ENCODE measurements around the gene SKAP1. TPM values are rescaled to one million over a fixed set of nuclear protein-coding genes. Genes with fewer than 3 reads are reported as not detected.
"Not testable (repeated sequence)": the region's sequence is repeated elsewhere in the genome, so short reads cannot be mapped to it uniquely, and the experiment has no call there.

SKAP1 gene
- total RNA-seq, 4 donors from 2014 or later, result 1.2 to 6.4 (median 4.9) TPM; not detected in 1

GRCh38 chr17:48363161-48363560 is 66.9 kb downstream of the SKAP1 start:
- Histone ChIP-seq H3K27ac (no peak overlapping the region), H3K27me3 (peaks cover 44% of the 10 kb centered on the region), H3K4me1 (no peaks in the 10 kb centered on the region), H3K9me3 (no peaks in the 10 kb centered on the region), H3K4me3 (no peak overlapping the region), H3K36me3 (no peaks in the 10 kb centered on the region)
- 30 to 57% methylated on average over 1 of the region's 1 CpG for WGBS, 2 donors (ENCODE audit: low coverage in 1 of 2)
- intact Hi-C loops (cut with DNase I; ENCODE audit: low total_unique reads), result no loop called here
- no peak for TF ChIP-seq EP300 (IDR thresholded peaks at IDR 0.05; ENCODE audit: low read depth)
- TF ChIP-seq POLR2A (IDR thresholded peaks at IDR 0.05), result no peak
- in situ Hi-C loops (cut with MboI; ENCODE audit: low pct_ligation_motif_present in 1 of 4, low pct_unique_long_range_greater_than_20kb in 1 of 4, low sequenced_read_pairs in 3 of 4), result no loop called here
- no peak for DNase-seq

- H3K4me1 ChIP-seq; DNase-seq; H3K36me3 ChIP-seq; H3K4me3 ChIP-seq; H3K27ac ChIP-seq; in situ Hi-C loops (cut with MboI; ENCODE audit: low pct_ligation_motif_present in 1 of 4, low pct_unique_long_range_greater_than_20kb in 1 of 4, low sequenced_read_pairs in 3 of 4); intact Hi-C loops (cut with DNase I; ENCODE audit: low total_unique reads); H3K9me3 ChIP-seq: not testable (repeated sequence)
- 82 to 83% methylated on average over 7 to 11 of the region's 11 CpGs for WGBS, 2 donors (ENCODE audit: low coverage in 1 of 2)
- peaks cover 40% of the 10 kb centered on the region for H3K27me3 ChIP-seq
Observed at GRCh38 chr17:48360861-48361633, 69.0 kb downstream of the SKAP1 start.

GRCh38 chr17:48357779-48358602 is 72.0 kb downstream of the SKAP1 start:
- 49 to 83% methylated on average over 1 of the region's 1 CpG for WGBS, 2 donors (ENCODE audit: low coverage in 1 of 2)
- Histone ChIP-seq H3K4me3 (no peak overlapping the region), H3K9me3 (no peaks in the 10 kb centered on the region), H3K36me3 (no peaks in the 10 kb centered on the region), H3K27me3 (peaks cover 36% of the 10 kb centered on the region), H3K27ac (no peak overlapping the region), H3K4me1 (no peaks in the 10 kb centered on the region)
- in situ Hi-C loops (cut with MboI; ENCODE audit: low pct_ligation_motif_present in 1 of 4, low pct_unique_long_range_greater_than_20kb in 1 of 4, low sequenced_read_pairs in 3 of 4) (no loop called here), intact Hi-C loops (cut with DNase I; ENCODE audit: low total_unique reads) (loop anchor here (10.0 kb wide), 1 partner anchor 97 kb away; no protein-coding TSS in a partner anchor)
- no peak for DNase-seq
- TF ChIP-seq CTCF (IDR thresholded peaks at IDR 0.05) (no peak), POLR2A (IDR thresholded peaks at IDR 0.05) (no peak), POLR2AphosphoS5 (IDR thresholded peaks at IDR 0.05) (no peak), EP300 (IDR thresholded peaks at IDR 0.05; ENCODE audit: low read depth) (no peak)

GRCh38 chr17:48356866-48357265 is 73.1 kb downstream of the SKAP1 start:
- Histone ChIP-seq H3K9me3 (no peaks in the 10 kb centered on the region), H3K36me3 (no peaks in the 10 kb centered on the region), H3K27me3 (peaks cover 33% of the 10 kb centered on the region), H3K4me1 (no peaks in the 10 kb centered on the region), H3K27ac (no peak overlapping the region), H3K4me3 (no peak overlapping the region)
- intact Hi-C loops (cut with DNase I; ENCODE audit: low total_unique reads) (loop anchor here (10.0 kb wide), 1 partner anchor 98 kb away; no protein-coding TSS in a partner anchor), in situ Hi-C loops (cut with MboI; ENCODE audit: low pct_ligation_motif_present in 1 of 4, low pct_unique_long_range_greater_than_20kb in 1 of 4, low sequenced_read_pairs in 3 of 4) (no loop called here)
- no peak for DNase-seq
- TF ChIP-seq EP300 (IDR thresholded peaks at IDR 0.05; ENCODE audit: low read depth), result no peak
- no peak for TF ChIP-seq POLR2A (IDR thresholded peaks at IDR 0.05)
- TF ChIP-seq CTCF (IDR thresholded peaks at IDR 0.05), result no peak
- TF ChIP-seq POLR2AphosphoS5 (IDR thresholded peaks at IDR 0.05), result no peak
- 90 to 100% methylated on average over 2 of the region's 2 CpGs for WGBS, 2 donors (ENCODE audit: low coverage in 1 of 2)

- H3K4me1 ChIP-seq, result no peaks in the 10 kb centered on the region
- H3K27me3 ChIP-seq, result peaks cover 19% of the 10 kb centered on the region
- no peak overlapping the region for H3K27ac ChIP-seq
- no peaks in the 10 kb centered on the region for H3K36me3 ChIP-seq
- in situ Hi-C loops (cut with MboI; ENCODE audit: low pct_ligation_motif_present in 1 of 4, low pct_unique_long_range_greater_than_20kb in 1 of 4, low sequenced_read_pairs in 3 of 4) (no loop called here), intact Hi-C loops (cut with DNase I; ENCODE audit: low total_unique reads) (loop anchor here (5.0 to 10.0 kb wide), 2 partner anchors 102 to 245 kb away; no protein-coding TSS in a partner anchor)
- H3K4me3 ChIP-seq, result no peak overlapping the region
- H3K9me3 ChIP-seq, result no peaks in the 10 kb centered on the region
- no peak for DNase-seq
- TF ChIP-seq CTCF (IDR thresholded peaks at IDR 0.05) (no peak), POLR2A (IDR thresholded peaks at IDR 0.05) (no peak), EP300 (IDR thresholded peaks at IDR 0.05; ENCODE audit: low read depth) (no peak), POLR2AphosphoS5 (IDR thresholded peaks at IDR 0.05) (no peak)
Observed at GRCh38 chr17:48352630-48353029, 77.4 kb downstream of the SKAP1 start.
